ENCODE results near the gene ZNF667.
A peak's percentile ranks its signal among the peaks of the same experiment; 100 is the strongest.

ZNF667 gene

DNA sequence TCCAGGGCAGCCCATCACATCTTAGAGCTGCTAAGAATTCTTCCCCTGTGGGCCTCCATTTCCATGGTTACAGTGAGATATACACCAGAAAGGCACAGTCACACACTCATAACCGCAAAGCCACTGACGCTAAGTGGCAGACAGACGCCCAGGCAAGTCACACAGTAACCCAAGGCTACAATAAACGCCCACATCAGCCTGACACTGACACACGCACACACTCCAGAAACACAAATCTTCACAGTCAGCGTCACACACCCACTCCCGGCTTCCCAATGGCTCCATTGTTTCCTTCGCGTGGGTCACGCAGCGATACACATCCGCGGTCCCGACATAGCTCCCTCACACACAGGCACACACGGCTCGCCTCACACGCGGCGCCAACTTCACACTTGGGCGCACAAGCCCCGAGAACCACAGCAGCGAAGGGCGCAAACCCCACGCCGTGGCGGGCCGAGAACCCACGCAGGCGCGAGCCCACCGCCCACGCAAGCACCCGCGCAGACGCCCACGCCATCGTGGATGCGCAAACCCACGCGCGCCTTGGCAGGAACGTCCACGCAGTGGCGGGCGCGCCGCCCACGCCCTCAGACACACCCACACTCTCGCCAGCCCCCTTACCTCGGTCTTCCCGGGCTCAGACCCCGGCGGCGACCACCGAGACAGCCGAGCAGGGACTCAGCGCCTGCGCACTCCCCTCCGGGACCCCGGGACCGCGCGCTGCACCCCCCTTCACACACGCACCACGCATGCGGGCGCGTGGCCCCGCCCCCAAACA is at the start of gene ZNF667:
TSS of gene ZNF667 (minus strand) at position 695 of the 778 bp plus-strand sequence. CDS start 14,975 bp downstream, outside the sequence.
- peak; percentile 55 for DNase-seq (ENCODE audit: insufficient read length, low spot score)
- TF ChIP-seq POLR2A (IDR thresholded peaks at IDR 0.05; ENCODE audit: low read depth, low read length), result no peak; the same call in none of the 2 replicates
- FAIRE-seq, result no peak

DNA sequence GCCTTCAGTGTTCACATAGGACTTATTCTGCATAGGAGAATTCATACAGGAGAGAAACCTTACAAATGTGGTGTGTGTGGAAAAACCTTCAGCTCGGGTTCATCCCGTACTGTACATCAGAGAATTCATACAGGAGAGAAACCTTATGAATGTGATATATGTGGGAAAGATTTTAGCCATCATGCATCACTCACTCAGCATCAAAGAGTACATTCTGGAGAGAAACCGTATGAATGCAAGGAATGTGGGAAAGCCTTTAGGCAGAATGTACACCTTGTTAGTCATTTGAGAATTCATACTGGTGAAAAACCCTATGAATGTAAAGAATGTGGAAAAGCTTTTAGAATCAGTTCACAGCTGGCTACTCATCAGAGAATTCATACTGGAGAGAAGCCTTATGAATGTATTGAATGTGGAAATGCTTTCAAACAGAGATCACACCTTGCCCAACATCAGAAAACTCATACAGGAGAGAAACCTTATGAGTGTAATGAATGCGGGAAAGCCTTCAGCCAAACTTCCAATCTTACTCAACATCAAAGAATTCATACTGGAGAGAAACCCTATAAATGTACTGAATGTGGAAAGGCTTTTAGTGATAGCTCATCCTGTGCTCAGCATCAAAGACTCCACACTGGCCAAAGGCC is 48.2 kb upstream of the ZNF667 start:
- FAIRE-seq, result no peak
- no peak for DNase-seq (ENCODE audit: insufficient read length, low spot score)
- no peak for TF ChIP-seq POLR2A (IDR thresholded peaks at IDR 0.05; ENCODE audit: low read depth, low read length)

DNA sequence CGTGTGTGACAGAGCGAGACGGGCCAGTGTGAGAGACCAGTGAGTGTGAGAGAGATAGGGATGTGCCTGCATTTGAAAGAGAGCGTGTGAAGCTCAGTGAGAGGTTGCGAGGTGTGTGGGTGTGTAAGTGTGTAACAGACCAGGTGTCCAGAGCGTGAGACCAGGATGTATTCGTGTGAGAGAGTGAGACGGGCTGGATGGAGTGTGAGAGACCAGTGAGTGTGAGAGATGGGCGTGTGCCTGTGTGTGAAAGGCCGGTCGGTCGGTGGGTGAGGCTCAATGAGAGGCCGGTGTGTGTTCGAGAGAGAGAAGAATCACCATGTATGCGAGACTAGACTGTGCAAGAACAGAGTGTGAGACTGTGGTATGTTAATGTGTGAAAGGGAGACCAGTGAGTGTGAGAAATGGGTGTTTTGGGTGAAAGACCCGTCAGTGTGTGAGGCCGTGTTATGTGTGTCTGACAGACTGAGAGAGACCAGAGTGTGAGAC is 31.2 kb upstream of the ZNF667 start:
- no peak for DNase-seq (ENCODE audit: insufficient read length, low spot score)
- no peak; the same call in 1 of the 2 replicates for TF ChIP-seq POLR2A (IDR thresholded peaks at IDR 0.05; ENCODE audit: low read depth, low read length)
- FAIRE-seq, result no peak

DNA sequence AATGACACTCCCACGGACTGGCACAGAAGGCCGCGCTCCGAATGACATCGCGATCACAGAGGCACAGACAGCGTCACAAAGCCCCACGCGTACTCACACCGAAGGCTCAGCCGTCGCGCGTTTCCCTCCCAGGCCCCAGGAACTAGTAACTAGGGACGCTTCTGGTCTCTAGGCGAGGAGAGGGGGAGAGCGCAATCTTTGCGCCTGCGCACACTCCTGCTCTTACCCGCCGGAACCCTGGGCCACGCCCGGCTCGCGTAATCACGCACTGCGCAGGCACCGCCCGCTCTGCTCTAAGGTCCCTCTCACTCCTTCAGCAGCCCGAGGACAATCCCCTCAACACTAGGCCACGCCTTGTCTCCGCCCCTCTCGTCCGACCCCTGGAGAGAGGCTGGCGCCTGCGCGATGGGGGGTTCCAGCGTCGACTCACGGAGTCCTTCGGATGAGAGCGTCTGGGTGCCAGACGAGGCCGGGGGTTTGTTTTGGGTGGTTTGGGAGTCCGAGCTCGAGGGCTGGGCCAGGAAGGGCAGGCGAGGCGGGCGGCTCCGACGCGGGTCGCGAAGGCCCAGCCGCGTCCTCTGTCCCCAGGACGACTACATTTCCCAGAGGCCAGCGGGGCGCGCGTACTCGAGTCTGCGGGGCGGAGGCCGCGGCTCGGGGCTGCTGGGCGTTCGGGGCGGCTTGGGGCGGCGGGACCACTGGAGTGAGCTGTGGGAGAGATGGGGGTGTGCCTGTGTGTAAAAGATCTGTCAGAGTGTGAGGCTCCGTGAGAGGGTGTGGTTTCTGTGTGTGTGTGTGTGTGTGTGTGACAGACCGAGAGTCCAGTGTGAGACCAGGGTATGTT is 30.5 kb upstream of the ZNF667 start, which contains the start of gene ZNF471:
TSS of gene ZNF471 (plus strand) at position 410 of the 844 bp plus-strand sequence. CDS start 3,717 bp downstream, outside the sequence.
- DNase-seq (ENCODE audit: insufficient read length, low spot score) (peak; percentile 100), FAIRE-seq (peak; percentile 62)
- peak; percentile 38 for TF ChIP-seq POLR2A (IDR thresholded peaks at IDR 0.05; ENCODE audit: low read depth, low read length)

DNA sequence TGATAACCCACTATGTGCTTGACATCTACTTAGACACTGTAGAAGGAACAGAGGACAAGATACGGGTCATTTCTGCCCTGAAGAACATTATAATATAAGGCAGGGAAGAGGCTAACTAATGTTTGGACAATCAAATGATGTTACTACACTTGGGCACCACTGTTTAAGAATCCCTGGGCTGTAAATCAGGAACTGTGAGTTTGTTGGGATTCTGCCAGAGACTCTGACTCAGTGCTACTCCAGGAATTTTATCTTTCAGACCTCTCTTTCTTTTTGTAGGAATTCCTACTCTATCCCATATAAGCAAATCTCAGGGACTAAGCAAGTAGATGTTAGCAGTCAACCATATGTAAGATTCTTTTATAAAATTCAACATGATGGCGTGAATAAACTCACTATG is 27.4 kb upstream of the ZNF667 start:
- TF ChIP-seq POLR2A (IDR thresholded peaks at IDR 0.05; ENCODE audit: low read depth, low read length), result no peak
- FAIRE-seq, result no peak
- peak; percentile 29 for DNase-seq (ENCODE audit: insufficient read length, low spot score)

DNA sequence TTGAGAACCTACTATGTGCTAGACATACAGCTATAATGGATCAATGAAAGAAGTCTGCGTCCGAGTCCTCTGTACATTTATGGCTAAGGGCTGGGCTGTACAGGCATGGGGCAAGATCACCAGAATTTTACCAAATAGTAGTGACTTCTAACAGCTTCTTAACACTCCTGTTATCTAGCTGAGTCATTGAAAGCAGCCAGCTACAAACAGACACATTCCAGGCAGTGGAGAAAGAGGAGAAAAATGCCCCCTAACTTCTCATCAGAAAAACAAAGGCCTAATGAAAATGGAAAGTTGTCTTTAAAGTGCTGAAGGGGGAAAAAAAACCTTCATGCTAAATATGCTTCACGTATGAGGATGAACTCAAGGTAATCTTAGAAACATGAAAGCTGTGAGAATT is 14.3 kb upstream of the ZNF667 start:
- no peak for TF ChIP-seq POLR2A (IDR thresholded peaks at IDR 0.05; ENCODE audit: low read depth, low read length)
- FAIRE-seq (no peak), DNase-seq (ENCODE audit: insufficient read length, low spot score) (no peak)

DNA sequence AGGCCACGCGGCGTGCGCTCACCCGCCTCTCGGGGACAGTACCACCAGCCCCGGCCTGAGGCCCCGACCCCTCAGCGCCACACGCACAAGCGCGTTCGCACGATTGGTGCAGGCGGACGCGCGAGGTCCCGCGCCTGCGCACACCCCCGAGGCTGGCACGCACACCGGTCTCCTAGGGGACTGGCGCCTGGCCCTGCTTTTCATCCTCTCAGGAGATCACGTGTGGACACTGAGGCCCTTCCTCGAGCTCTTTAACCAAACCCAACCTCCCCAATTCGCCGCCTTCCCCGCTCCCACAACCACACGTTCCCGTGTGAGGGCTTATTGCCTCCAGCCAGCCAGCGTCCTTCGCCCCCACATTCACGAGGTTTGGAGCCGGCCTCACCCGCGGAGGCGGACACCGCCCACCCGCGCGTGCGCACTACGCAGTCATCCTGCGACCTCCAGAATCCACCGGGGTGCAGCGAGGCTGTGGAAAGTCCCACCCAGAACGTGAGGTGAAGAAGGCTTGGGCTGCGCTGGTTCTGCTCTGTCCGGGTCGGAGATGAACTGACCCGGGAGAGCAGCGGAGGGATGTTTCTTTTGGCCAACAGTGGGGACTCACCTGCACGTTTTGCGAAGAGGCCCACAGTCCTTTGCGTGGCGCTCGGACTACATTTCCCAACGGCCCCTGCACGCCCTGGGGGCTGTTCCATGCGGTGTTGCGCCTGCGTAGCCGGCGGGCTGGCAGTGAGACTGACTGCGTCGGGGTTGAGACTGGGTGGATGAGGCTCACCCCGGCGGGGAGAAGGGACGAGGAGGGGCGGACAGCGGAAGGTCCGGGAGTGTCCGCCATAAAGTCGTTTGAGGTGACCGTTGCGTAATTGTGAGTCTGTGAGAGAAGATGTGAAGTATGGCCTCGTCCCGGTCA is 539 bp upstream of the ZNF667 start:
- FAIRE-seq (no peak), DNase-seq (ENCODE audit: insufficient read length, low spot score) (peak; percentile 100)
- peak; percentile 96 for TF ChIP-seq POLR2A (IDR thresholded peaks at IDR 0.05; ENCODE audit: low read depth, low read length)

DNA sequence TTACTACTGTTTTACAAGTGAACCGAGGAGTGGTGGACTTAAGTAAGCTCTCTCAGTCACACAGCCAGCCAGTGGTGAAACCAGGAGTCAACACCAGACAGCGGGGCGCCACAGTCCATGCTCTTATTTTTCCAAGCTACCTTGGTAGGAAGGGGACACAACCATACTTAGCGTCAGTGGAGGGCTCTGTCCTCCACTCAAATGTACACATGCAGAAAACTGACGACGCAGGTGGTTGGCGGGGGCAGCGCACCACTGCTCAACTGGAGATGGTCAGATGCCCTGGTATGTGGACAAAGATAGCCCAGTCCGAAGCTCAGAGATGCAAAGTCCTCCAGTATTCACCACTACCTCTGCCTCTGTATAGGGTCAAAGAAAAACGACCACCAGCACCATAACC is 1.1 kb downstream of the ZNF667 start:
- no peak for DNase-seq (ENCODE audit: insufficient read length, low spot score)
- TF ChIP-seq POLR2A (IDR thresholded peaks at IDR 0.05; ENCODE audit: low read depth, low read length), result no peak
- FAIRE-seq, result no peak

DNA sequence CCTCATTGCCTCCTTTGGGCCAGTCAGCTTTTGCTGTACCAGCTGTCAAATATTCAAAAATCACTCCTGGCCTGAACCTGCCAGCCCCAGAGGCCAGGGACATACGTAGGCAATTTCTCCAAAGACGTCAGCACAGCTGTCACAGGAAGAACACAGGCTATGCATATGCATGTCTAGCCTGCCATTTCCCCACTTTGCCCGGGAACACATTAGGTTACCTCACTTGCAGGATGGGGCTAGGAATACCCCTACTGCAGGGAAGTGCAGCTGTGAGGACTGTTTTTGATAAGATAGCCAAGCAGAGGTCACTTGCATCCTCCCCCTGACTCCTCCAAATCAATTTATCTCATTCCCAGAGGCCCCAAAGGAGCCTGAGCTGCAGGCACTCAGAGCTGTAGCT is 2.8 kb downstream of the ZNF667 start:
- DNase-seq (ENCODE audit: insufficient read length, low spot score) (no peak), FAIRE-seq (no peak)
- TF ChIP-seq POLR2A (IDR thresholded peaks at IDR 0.05; ENCODE audit: low read depth, low read length), result no peak

DNA sequence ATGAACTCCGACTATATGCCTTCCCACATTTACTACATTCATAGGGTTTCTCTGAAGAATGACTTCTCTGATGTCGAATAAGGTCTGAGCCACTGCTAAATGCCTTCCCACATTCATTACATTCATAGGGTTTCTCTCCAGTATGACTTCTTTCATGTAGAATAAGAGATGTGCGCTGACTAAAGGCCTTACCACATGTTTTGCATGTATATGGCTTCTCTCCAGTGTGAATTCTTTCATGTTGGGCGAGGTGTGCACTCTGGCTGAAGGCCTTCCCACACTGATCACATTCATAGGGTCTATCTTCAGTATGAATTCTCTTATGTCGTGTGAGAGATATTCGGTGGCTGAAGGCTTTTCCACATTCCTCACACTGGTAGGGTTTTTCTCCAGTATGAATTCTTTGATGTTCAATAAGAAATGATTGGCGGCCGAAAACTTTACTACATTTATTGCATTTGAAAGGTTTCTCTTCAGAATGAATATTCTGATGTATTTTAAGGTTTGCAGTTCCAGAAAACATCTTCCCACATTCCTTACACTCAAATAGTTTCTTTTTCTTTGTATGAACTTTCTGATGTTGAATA is 35.8 kb downstream of the ZNF667 start:
- no peak for TF ChIP-seq POLR2A (IDR thresholded peaks at IDR 0.05; ENCODE audit: low read depth, low read length)
- FAIRE-seq (peak; percentile 52), DNase-seq (ENCODE audit: insufficient read length, low spot score) (no peak)

DNA sequence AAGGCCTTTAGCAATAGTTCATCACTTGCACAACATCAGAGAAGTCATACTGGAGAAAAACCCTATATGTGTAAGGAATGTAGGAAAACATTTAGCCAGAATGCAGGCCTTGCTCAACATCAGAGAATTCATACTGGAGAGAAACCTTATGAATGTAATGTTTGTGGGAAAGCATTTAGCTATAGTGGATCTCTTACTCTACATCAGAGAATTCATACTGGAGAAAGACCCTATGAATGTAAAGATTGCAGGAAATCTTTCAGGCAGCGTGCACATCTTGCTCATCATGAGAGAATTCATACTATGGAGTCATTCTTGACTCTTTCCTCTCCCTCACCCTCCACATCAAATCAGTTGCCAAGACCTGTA is 53.2 kb downstream of the ZNF667 start:
- DNase-seq (ENCODE audit: insufficient read length, low spot score) (no peak), FAIRE-seq (peak; percentile 85)
- no peak for TF ChIP-seq POLR2A (IDR thresholded peaks at IDR 0.05; ENCODE audit: low read depth, low read length)

DNA sequence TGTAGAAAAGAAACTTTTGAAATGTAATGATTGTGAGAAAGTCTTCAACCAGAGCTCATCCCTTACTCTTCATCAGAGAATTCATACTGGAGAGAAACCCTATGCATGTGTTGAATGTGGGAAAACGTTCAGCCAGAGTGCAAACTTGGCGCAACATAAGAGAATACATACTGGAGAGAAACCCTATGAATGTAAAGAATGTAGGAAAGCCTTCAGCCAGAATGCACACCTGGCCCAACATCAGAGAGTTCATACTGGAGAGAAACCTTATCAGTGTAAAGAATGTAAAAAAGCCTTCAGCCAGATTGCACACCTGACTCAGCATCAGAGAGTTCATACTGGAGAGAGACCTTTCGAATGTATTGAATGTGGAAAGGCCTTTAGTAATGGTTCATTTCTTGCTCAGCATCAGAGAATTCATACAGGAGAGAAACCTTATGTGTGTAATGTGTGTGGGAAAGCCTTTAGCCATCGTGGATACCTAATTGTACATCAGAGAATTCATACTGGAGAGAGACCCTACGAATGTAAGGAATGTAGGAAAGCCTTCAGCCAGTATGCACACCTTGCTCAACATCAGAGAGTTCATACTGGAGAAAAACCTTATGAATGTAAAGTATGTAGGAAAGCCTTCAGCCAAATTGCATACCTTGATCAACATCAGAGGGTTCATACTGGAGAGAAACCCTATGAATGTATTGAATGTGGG is 53.7 kb downstream of the ZNF667 start:
- TF ChIP-seq POLR2A (IDR thresholded peaks at IDR 0.05; ENCODE audit: low read depth, low read length), result no peak
- FAIRE-seq (peak; percentile 84), DNase-seq (ENCODE audit: insufficient read length, low spot score) (no peak)
